Gastrocnemius medialis (tissue), 4 donors: ENCODE results near the gene SUV39H2.
"Not testable (repeated sequence)": the region's sequence is repeated elsewhere in the genome, so short reads cannot be mapped to it uniquely, and the experiment has no call there.

Source experiments
- CTCF ChIP-seq, 5 experiments: fragments of 450-650 bp in 3 of 5; fragments of 200-600 bp in 2 of 5; sonication (generic) in 2 of 5; IDR thresholded peaks in 4 of 5; conservative IDR thresholded peaks in 1 of 5; 1 replicate in 4 of 5; 2 replicates in 1 of 5; pipeline ENCODE4 v1.5.1; 2016 to 2019; ENCODE audit warnings: antibody characterized with exemption in 5 of 5, mild to moderate bottlenecking in 3 of 5, moderate library complexity in 3 of 5
- POLR2A ChIP-seq, 2 donors: fragments of 450-650 bp; IDR thresholded peaks; one replicate each; pipeline ENCODE4 v1.6.1; 2017; ENCODE audit warnings: antibody characterized with exemption in 2 of 2, mild to moderate bottlenecking in 2 of 2, moderate library complexity in 2 of 2

GRCh38 chr10:14864466-14864865, 14.2 kb upstream of the SUV39H2 start:
- not testable (repeated sequence) for TF ChIP-seq CTCF (IDR thresholded peaks at IDR 0.05 in 4 of 5, conservative IDR thresholded peaks at IDR 0.05 in 1 of 5); POLR2A (IDR thresholded peaks at IDR 0.05)
